ENCODE measurements around the gene GLOD4.
"Not testable (repeated sequence)": the region's sequence is repeated elsewhere in the genome, so short reads cannot be mapped to it uniquely, and the experiment has no call there.

Gene GLOD4, protein sequence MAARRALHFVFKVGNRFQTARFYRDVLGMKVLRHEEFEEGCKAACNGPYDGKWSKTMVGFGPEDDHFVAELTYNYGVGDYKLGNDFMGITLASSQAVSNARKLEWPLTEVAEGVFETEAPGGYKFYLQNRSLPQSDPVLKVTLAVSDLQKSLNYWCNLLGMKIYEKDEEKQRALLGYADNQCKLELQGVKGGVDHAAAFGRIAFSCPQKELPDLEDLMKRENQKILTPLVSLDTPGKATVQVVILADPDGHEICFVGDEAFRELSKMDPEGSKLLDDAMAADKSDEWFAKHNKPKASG

DNA sequence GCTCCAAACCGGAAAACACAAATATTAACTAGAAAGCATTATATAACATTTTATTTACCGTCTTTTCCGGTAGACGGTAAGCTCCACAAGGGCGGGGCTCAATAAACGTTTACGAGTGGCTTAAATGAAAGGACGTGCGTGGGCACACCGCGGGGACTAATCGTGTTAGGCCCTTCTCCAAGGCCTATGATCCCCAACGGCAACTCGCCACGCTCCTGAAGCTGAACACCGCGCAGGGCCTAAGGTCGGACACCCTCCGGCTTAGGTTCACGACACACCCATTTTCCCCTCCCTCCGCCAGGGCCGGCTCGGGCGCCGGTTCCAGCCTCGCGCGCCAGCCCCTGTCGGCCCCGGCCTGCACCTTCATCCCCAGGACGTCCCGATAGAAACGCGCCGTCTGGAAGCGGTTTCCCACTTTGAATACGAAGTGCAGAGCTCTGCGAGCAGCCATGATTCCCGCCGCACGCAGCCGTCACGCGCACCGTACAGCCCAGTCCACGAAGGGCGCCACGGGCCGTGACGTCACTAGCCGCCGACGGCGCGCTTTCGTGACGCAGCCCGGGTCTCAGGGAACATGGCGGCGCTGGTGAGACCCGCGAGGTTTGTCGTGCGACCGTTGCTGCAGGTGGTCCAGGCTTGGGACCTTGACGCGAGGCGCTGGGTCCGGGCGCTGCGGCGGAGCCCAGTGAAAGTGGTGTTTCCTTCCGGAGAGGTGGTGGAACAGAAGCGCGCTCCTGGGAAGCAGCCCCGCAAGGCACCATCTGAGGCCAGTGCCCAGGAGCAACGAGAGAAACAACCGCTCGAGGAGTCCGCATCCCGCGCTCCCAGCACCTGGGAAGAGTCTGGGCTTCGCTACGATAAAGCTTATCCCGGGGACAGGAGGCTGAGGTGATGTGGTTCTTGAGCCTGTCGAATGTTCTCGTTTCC lies at the start of gene GLOD4, which contains the start of gene MRM3:
Gene GLOD4, minus strand, starts transcription at position 476 of the 927 bp plus-strand sequence. Its CDS starts 25 bp downstream, at position 451.
Gene MRM3, plus strand, starts transcription at position 549 of the 927 bp plus-strand sequence. Its CDS starts 26 bp downstream, at position 575.
- DNase-seq (ENCODE audit: low read depth) = peak; percentile 87

DNA sequence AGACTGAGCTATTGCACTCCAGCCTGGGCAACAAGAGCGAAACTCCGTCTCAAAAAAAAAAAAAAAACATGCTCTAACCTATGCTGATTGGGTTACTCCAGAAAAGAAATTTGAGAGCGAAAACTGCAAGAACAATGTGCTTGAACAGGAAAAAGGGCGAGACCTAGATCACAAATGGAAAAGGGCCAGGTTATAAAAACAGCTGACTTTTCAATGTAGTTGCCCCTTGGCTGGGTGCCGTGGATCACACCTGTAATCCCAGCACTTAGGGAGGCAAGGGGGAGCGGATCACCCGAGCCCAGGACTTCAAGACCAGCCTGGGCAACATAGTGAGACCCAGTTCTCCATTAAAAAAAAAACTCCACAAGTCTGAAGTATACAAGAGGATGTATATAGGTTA lies 48.9 kb upstream of the GLOD4 start:
- DNase-seq (ENCODE audit: low read depth) = no peak

DNA sequence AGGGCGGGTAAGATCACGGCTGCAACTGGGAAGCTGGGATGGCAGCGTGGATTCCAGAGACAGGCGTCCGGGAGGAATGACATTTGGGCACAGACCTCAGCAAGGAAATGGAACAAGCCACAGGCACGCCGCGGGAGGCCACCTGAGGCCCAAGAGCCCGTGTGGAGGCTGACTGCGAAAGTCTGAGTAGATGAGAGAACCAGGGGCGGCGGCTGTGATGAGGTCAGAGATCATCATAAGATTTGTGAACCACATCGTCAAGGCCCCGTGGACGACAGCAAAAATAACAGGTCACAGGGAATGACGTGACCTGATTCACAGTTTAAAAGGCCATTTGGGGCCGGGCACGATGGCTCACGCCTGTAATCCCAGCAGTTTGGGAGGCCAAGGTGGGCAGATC lies 48.3 kb upstream of the GLOD4 start:
- DNase-seq (ENCODE audit: low read depth) = no peak

DNA sequence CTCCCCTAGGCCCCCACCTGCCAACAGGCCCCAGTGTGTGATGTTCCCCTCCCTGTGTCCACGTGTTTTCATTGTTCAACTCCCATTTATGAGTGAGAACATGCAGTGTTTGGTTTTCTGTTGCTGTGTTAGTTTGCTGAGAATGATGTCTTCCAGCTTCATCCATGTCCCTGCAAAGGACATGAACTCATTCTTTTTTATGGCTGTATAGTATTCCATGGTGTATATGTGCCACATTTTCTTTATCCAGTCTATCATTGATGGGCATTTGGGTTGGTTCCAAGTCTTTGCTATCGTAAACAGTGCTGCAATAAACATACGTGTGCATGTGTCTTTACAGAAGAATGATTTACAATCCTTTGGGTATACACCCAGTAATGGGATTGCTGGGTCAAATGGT lies 47.5 kb upstream of the GLOD4 start:
- not testable (repeated sequence) for DNase-seq (ENCODE audit: low read depth)

DNA sequence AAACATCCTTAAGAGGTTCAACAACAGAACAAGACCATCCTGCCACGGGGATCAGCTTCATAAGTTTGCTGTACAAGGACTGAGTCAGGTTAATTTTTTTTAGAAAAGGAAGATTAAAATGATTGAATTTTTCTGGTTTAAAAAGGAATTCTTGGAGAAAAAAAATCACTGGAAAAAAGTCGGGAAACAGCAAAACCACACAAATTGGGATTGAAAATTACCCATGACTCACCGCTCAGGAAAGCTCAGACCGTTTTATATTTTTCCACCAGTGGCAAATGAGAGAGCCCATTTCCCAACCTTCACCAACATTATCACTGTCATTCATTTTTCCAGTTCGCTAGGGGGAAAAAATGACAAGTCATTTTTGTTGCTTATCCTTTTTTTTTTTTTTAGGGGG lies 46.7 kb upstream of the GLOD4 start:
- peak; percentile 29 for DNase-seq (ENCODE audit: low read depth)

DNA sequence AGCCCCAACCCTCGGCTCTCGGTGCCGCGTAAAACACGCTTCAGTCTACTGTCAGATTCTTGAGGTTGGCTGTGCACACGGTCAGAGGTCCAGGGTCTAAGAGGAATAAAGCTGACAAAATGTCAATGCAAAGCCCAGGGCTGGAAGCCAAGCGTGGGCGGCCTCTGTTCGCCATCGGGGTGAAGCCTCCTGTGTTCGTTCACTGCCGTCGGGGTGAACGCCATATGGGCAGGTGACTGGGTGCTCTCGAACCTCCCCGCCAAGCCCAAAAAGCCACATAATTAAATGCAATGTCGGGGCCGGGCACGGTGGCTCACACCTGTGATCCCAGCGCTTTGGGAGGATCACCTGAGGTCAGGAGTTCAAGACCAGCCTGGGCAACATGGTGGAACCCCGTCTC lies 44.7 kb upstream of the GLOD4 start:
- DNase-seq (ENCODE audit: low read depth) = no peak

DNA sequence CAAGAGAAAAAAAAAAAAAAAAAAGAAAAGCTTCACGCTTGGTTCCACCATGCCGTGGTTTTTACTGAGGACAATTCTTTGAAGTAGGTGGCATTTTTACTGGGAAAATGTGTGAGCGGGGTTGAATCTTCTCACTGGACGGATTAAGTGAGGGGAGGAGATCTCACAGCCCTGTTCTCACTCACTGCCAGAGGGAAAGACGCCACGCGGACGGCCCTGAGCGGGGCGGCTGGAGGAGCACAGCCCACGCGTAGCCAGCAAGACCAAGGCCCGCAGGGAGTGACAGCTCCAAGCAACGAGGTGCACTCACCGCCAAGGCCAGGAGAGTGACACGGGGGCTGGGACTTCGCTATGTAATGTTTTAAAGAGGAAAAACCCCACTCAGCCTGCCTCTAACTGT lies 43.1 kb upstream of the GLOD4 start:
- no peak for DNase-seq (ENCODE audit: low read depth)

DNA sequence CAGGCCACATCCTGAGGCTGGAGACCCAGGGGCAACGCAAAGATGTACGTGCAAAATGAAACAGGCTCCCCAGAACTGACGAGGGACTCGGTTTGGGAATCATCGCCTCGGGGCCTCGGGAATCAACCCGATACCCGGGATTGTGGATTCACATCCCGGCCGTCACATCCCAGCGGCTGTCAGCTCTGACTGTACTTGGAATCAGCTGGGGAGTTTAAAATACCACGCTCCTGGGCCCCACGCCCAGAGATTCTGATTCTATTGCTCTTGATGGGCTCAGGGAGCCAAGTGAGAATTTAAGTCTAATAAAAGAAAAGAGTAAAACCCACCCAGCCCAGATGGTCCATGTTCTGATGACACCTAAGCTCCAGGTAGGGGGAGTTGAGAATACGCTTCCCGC lies 42.3 kb upstream of the GLOD4 start:
- DNase-seq (ENCODE audit: low read depth) = no peak

DNA sequence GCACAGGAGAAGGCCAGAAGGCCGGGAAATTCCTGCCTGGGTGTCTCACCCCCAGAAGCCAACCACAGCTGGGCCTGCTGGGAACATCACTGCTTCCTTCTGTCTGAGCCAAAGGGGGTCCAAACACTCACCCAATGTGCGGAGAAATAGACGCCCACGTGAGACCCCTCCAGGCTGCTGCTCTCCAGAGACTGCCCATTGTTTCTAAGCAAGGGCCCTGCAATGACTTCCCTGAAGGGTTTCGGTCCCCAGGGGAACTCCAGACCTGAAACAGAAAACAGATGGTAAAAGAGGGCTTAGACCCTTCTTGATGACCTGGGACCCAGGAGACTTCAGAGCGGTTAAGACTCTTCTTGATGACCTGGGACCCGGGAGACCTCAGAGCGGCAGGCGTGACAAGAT lies 41.4 kb upstream of the GLOD4 start:
- no peak for DNase-seq (ENCODE audit: low read depth)

DNA sequence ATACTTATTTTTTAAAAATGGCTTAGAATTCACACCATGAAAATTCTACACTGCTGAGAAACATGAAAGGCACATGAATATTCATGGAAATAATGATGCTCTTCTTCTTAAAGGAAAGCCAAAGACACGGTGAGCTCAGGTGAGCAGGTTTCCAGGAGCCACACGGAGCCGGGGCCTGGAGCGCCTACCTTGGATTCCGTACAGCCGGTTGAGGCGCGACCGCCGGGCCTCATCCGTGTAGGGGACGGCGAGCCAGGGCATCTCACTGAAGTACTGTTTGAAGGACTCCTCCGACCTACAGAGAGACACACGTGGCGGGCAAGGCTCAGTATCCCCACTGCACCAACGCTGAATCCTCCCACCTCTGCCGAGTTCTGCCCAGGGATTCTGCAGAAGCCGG lies 37.2 kb upstream of the GLOD4 start:
- no peak for DNase-seq (ENCODE audit: low read depth)

DNA sequence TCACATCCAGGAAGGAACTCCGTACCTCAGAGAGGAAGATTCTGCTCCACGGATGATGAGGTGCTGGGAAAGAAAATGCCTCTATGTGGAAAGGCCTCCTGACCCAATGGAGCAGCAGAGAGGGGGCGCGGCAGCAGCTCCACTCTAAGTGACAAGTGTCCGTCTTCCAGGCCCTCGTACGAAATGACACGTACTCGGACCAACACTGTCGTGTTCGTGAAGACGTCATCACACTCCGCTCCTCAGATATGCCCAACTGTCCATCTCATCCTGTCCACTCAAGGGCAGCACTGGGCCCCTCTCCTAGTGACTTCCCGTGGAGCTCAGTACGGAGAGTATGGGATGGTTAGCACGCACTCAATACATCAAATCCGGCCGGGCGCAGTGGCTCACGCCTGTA lies 32.3 kb upstream of the GLOD4 start:
- DNase-seq (ENCODE audit: low read depth) = no peak

DNA sequence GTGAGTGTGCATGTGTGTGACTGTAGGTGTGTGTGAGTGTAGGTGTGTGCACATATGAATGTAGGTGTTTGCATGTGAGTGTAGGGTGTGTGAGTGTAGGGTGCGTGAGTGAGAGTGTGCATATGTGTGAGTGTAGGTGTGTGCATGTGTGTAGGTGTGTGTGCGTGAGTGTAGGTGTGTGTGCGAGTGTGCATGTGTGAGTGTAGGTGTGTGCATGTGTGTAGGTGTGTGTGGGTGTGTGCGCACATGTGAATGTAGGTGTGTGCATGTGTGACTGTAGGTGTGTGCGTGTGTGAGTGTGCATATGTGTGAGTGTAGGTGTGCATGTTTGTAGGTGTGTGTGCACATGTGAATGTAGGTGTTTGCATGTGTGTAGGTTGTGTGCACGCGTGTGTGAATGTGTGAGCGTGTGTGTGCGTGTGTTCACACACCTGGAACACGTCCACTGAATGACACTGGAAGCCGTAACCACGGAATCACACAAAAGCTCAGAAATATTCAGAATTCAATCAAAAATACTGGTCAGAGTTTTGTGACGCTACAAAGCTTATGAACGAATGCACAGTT lies 30.6 kb upstream of the GLOD4 start:
- DNase-seq (ENCODE audit: low read depth) = no peak

DNA sequence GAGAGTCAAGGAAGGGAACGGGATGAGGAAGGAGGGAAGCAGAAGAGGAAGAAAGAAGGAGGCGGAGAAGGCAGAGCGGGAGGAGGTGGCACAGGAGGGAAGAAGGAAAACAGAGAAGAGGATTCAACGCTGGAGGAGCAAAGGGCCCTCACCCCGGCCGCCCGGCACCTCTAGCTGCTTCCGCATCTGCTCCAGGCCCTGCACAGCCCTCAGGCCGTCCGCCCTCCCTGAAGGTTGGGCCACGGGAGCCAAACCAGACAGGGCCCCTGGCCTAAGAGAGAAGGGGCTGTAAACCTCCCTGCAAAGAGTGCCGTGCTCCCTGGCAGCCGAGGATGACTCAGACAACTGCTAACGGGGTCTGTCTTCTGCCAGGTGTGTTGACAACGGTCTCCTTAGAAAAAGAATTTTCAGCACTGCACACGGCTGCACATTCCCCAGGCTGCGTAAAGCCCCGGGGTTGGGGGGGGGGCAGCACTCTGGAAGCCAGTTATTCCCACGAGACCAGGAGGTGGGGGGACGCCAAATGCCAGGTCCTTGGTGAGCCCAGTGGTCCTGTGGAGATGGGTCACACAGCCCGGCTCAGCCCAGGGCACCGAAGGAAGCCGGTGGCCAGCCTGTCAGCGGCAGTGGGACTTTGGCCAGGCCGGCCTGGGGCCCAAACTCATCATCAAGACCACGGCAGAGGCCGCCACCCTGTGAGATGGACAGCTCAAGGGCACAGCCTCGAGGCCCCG lies 29.1 kb upstream of the GLOD4 start:
- DNase-seq (ENCODE audit: low read depth) = no peak

DNA sequence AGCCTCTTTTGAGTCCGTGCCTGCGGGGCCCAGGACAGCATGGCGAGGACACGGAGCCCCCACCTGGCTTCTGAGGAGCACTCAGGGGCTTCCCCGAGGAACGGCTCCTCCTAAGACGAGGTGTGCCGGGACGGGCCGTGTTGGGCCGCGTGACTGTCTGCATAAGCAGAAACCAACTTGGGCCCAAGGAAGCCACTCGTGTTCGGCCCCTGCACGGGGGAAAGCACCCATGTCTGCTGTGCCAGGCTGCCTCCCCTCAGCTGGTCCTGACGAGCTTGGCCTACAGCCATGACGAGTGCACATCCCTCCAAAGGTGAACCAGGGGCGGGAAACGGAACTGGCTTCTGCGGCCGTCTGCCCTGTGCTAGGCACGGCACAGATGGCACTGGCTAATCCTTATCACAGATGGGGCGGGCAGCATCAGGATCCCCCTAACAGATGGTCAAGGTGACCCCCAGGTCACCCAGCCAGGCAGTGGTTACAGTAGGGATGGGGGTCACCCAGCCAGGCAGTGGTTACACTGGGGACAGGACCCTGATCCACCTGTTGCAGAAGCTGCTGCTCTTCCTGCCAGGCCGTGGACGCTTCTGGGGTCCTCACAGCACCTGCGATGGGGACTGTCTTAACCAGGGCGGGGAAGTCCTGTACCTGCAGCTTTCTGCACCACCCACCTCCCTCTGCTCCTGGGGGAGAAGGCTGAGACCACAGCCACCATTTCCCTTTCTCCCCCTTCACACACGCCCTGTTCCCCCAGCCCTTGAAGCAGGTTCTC lies 25.6 kb upstream of the GLOD4 start:
- DNase-seq (ENCODE audit: low read depth) = no peak

DNA sequence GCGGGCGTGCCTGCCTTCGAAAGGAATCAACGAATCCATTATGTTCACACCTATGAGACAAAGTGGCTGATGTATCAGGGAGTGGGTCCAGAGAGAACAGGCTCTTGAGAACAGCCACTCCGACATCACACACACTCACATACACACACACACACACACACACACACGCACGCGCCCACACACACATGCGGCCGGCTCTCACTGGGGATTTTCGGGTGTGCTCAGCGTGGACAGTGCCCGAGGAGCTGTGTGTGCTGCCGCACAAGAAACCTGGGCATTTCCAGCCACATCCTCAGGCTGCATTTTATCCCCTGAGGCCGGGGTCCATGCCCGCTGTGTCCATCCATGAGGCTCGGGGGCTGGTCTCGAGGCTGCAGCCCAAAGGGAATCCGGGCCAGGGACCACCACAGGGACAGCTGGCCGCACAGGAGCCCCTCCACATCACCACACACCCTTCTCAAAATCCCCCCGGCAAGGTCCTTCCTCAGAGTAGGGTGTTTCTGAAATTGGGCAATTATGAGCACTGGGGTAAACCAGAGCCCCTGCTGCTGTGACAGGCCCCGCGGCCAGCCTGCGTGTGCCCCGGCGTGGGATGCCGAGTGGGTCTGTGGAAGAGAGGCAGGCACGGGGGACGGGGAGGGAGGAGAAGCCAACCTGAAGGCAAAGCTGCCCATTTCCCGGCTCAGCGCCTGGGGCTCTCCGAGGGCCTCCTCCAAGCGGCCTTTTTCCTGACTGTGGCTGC lies 24.9 kb upstream of the GLOD4 start:
- DNase-seq (ENCODE audit: low read depth) = no peak

DNA sequence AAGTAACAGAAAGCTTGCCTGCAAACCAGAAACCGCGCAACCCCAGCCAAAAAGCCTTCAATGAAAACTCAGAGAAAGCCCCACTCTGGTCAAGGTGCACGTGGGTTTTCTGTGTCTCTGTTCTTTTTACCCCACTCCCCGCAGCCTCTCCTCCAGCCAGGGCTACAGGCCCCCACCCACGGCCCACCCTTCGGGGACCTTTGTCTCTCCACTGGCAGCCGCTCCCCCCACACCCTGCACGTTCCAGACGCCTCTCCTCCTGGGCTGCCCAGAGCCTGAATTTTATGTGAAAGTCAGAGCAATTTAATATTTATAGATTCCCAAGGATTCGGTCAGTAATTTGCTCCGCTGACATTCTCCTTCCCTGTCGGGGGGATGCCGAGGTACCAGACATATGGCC lies 24.3 kb upstream of the GLOD4 start:
- no peak for DNase-seq (ENCODE audit: low read depth)

DNA sequence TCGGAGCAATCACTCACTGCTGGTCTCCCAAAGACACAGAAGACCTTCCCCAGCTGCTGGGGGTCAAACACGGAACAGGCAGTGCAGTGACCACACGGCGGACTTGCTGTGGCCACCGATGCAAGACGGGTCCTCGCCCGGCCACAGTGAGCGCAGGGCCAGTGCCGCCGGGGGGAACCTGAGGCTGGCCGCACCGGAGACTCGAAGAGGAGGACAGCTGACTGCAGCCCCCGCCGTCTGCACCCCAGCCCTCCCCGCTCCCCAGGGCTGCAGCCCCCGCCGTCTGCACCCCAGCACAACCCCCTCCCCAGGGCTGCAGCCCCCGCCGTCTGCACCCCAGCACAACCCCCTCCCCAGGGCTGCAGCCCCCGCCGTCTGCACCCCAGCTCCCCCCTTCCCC lies 23.8 kb upstream of the GLOD4 start:
- DNase-seq (ENCODE audit: low read depth) = not testable (repeated sequence)

DNA sequence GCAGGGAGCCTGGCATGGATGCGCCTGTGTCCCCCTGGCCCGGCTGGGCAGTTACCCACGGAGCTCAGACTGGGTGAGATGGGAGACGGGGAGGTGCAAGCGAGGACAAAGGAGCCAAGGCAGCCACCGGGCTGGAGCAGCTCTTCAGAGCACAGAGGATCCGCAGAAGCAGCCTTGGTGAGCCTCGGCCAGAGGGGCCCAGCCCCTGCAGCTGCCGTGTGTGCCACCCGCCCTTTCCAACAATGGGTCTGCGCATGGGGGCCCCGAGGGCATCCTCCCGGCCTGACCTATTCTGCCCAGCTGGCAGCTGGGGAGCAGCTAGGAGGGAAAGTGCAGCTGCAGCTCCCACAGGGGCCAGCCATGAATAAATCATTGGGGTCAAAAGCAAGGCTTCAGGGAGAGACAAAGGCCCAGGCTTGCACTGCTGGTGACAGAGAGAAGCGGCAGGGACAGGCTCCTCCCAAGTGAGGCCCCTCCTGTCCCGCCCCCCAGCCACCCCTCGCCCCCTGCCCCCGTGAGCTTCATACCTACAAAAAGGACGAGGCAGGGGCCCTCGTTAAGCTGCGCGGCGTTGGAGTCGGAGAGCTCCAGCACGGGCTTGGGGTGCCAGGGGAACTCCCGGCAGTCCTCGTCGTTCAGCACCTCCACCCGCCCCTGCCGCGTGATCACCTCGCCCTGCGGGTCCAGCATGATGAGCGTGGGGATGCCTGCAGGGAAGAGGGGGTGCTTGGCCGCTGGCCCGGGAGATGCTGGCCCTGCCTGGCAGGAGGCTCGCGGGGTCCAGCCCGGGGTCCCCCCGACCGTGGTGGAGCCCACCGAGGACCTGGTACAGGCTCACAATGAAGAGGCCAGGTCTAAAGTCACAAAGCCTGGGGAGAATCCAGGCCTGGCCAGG lies 22.7 kb upstream of the GLOD4 start:
- DNase-seq (ENCODE audit: low read depth) = no peak

All from ELR (cell line).